Liver (tissue), 9 donors: ENCODE results near the gene TPGS1. TPM values are rescaled to one million over a fixed set of nuclear protein-coding genes. Genes with fewer than 3 reads are reported as not detected.

Experiments
- DNase-seq: peaks from one replicate; pipeline ENCODE4 v3.0.0-alpha.2; 2017; ENCODE audit warnings: low spot score
- H3K27ac ChIP-seq, 2 donors: one replicate each; pipeline ENCODE4 v1.7.0; 2013; ENCODE audit warnings: inconsistent platforms in 2 of 2, low read length in 2 of 2, control low read depth in 1 of 2, low read depth in 1 of 2, mild to moderate bottlenecking in 1 of 2
- H3K27me3 ChIP-seq, 4 donors: one replicate each; pipeline versions ENCODE4 v1.6.1 to v1.7.0; 2013; ENCODE audit warnings: low read length in 3 of 4, inconsistent platforms in 1 of 4, mild to moderate bottlenecking in 1 of 4, moderate library complexity in 1 of 4; ENCODE audit not compliant: control insufficient read depth in 4 of 4, insufficient read depth in 4 of 4
- H3K36me3 ChIP-seq, 4 donors: one replicate each; pipeline versions ENCODE4 v1.6.1 to v1.7.0; 2013; ENCODE audit warnings: low read length in 3 of 4, mild to moderate bottlenecking in 3 of 4, low read depth in 1 of 4, moderate library complexity in 1 of 4; ENCODE audit not compliant: control insufficient read depth in 4 of 4, insufficient read depth in 3 of 4
- H3K4me1 ChIP-seq, 4 donors: one replicate each; pipeline versions ENCODE4 v1.6.1 to v1.7.0; 2013; ENCODE audit warnings: low read length in 3 of 4, mild to moderate bottlenecking in 3 of 4, moderate library complexity in 1 of 4; ENCODE audit not compliant: control insufficient read depth in 4 of 4, insufficient read depth in 4 of 4
- H3K4me3 ChIP-seq, 3 donors: one replicate each; pipeline versions ENCODE4 v1.6.1 to v1.7.0; 2013; ENCODE audit warnings: low read length in 3 of 3, control low read depth in 1 of 3, low read depth in 1 of 3, mild to moderate bottlenecking in 1 of 3
- H3K9ac ChIP-seq, 2 donors: one replicate each; pipeline ENCODE4 v1.7.0; 2013; ENCODE audit warnings: low read length in 2 of 2, mild to moderate bottlenecking in 2 of 2, moderate library complexity in 2 of 2, control low read depth in 1 of 2, low read depth in 1 of 2
- H3K9me3 ChIP-seq, 4 donors: one replicate each; pipeline versions ENCODE4 v1.6.1 to v1.7.0; 2013; ENCODE audit warnings: low read length in 3 of 4; ENCODE audit not compliant: control insufficient read depth in 4 of 4
- EGR1 ChIP-seq, 2 donors: IDR thresholded peaks; 2 replicates each; pipeline ENCODE4 v1.6.1; 2016 to 2018; ENCODE audit warnings: antibody characterized with exemption in 2 of 2, low read depth in 2 of 2
- FOXA1 ChIP-seq: IDR thresholded peaks from 2 replicates; pipeline ENCODE4 v1.6.1; 2016; ENCODE audit warnings: antibody characterized with exemption
- FOXA2 ChIP-seq: IDR thresholded peaks from 2 replicates; pipeline ENCODE4 v1.6.1; 2016; ENCODE audit warnings: antibody characterized with exemption
- HNF4A ChIP-seq, 2 donors: conservative IDR thresholded peaks; 2 replicates each; pipeline ENCODE4 v1.6.1; 2016; ENCODE audit warnings: antibody characterized with exemption in 2 of 2, mild to moderate bottlenecking in 2 of 2
- HNF4G ChIP-seq: IDR thresholded peaks from 2 replicates; pipeline ENCODE4 v1.6.1; 2016; ENCODE audit warnings: antibody characterized with exemption
- JUND ChIP-seq, 2 donors: IDR thresholded peaks; 2 replicates each; pipeline ENCODE4 v1.6.1; 2016; ENCODE audit warnings: antibody characterized with exemption in 2 of 2
- NR2F2 ChIP-seq: IDR thresholded peaks from 2 replicates; pipeline ENCODE4 v1.6.1; 2016; ENCODE audit warnings: antibody characterized with exemption
- RAD21 ChIP-seq, 2 donors: IDR thresholded peaks; 2 replicates each; pipeline ENCODE4 v1.6.1; 2016; ENCODE audit warnings: antibody characterized with exemption in 2 of 2, mild to moderate bottlenecking in 2 of 2
- RXRA ChIP-seq, 2 donors: IDR thresholded peaks; 2 replicates each; pipeline ENCODE4 v1.6.1; 2017 to 2018; ENCODE audit warnings: antibody characterized with exemption in 2 of 2, mild to moderate bottlenecking in 1 of 2
- SP1 ChIP-seq: IDR thresholded peaks from 2 replicates; pipeline ENCODE4 v1.6.1; 2018; ENCODE audit warnings: antibody characterized with exemption, mild to moderate bottlenecking
- YY1 ChIP-seq: IDR thresholded peaks from 2 replicates; pipeline ENCODE4 v1.6.1; 2016; ENCODE audit warnings: antibody characterized with exemption, mild to moderate bottlenecking
- WGBS: extraction: QIAGEN DNeasy Blood & Tissue Kit; methylation state at CpG from one replicate; pipeline ENCODE4 v1.1.7; 2013; 5-methylcytosine and 5-hydroxymethylcytosine counted together
- polyA plus RNA-seq, 2 donors: library from polyadenylated mRNA; stranded (reverse) in 1 of 2; unstranded in 1 of 2; fragments of 200-250 nt in 1 of 2; fragments of >200 nt in 1 of 2; fragmentation: Nextera tagmentation in 1 of 2; extraction: Ambion mirVana in 1 of 2; gene quantifications; one replicate each; pipeline versions ENCODE4 v1.2.1 to v1.2.3, GENCODE V29; 2013 to 2015
- total RNA-seq, 2 donors: library from RNA; depleted of rRNA; stranded (reverse); fragments of >200 nt; gene quantifications; one replicate each; pipeline ENCODE4 v1.2.3, GENCODE V29; 2014
- TF ChIP-seq, protein P1 (sequence below): IDR thresholded peaks from 2 replicates; pipeline ENCODE4 v1.6.1; 2016; ENCODE audit warnings: antibody characterized with exemption
- TF ChIP-seq, protein P2 (sequence below): IDR thresholded peaks from 2 replicates; pipeline ENCODE4 v1.6.1; 2016; ENCODE audit warnings: antibody characterized with exemption
- TF ChIP-seq, protein P3 (sequence below): IDR thresholded peaks from 2 replicates; pipeline ENCODE4 v1.6.1; 2016; ENCODE audit warnings: antibody characterized with exemption
- TF ChIP-seq, protein P4 (sequence below): fragments of 150-350 bp; IDR thresholded peaks from 2 replicates; pipeline ENCODE4 v1.5.1; 2017; ENCODE audit warnings: improper control_type of control experiment, low read depth, low read length; ENCODE audit not compliant: missing input control
- donor health status: healthy.
- donor health status: healthy.
- donor health status: healthy.
- donor health status: healthy.
- donor health status: healthy.

TPGS1 gene
- total and polyA plus RNA-seq, 4 donors = 1.7 to 15.5 (median 14.7) TPM

DNA sequence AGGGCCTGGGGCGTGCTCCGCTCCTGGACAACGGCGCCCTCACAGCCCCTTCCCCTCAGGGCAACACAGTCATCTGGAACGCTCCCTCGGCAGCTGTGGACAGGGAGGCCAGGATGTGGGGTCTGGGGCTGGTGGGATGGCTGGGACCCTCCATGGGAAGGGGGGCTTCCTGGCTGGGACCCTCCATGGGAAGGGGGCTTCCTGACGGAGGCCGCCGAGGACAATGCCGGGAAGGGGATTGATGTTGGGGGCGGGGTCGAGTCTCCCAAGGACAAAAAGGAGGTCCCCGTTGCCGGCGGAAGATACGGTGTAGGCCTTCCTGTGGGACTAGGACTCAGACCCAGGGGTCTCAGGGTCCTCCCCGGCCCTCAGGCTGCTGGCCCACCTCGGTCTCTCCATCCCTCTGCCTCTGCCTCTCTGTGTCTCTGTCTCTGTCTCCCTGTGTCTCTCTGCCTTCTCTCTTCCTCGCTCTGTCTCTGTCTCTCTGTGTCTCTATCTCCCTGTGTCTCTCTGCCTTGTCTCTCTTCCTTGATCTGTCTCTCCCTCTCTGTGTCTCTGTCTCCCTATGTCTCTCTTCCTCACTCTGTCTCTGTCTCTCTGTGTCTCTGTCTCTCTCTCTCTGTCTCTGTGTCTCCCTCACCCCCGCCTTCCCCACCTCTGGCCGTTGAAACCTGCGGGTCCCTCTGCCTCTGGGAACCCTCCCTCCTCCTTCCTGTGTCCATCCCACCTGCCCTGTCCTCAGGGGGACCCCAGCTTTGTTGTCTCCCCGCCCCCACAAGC is 13.7 kb upstream of the TPGS1 start:
- H3K9ac ChIP-seq = no peak overlapping the region
- H3K4me1 ChIP-seq = peaks cover 0 to 15% (median 6%) of the 10 kb centered on the region in 4 donors
- H3K27me3 ChIP-seq = peaks cover 0 to 4% (median 0%) of the 10 kb centered on the region in 4 donors
- no peaks in the 10 kb centered on the region for H3K9me3 ChIP-seq
- H3K27ac ChIP-seq = no peak overlapping the region
- WGBS = 69% methylated on average over 23 of the region's 23 CpGs
- DNase-seq = no peak
- TF ChIP-seq, protein P1, sequence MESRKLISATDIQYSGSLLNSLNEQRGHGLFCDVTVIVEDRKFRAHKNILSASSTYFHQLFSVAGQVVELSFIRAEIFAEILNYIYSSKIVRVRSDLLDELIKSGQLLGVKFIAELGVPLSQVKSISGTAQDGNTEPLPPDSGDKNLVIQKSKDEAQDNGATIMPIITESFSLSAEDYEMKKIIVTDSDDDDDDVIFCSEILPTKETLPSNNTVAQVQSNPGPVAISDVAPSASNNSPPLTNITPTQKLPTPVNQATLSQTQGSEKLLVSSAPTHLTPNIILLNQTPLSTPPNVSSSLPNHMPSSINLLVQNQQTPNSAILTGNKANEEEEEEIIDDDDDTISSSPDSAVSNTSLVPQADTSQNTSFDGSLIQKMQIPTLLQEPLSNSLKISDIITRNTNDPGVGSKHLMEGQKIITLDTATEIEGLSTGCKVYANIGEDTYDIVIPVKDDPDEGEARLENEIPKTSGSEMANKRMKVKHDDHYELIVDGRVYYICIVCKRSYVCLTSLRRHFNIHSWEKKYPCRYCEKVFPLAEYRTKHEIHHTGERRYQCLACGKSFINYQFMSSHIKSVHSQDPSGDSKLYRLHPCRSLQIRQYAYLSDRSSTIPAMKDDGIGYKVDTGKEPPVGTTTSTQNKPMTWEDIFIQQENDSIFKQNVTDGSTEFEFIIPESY = no peak
- TF ChIP-seq HNF4A (conservative IDR thresholded peaks at IDR 0.05) (no peak), FOXA1 (no peak), RAD21 (IDR thresholded peaks at IDR 0.05) (no peak), SP1 (no peak), YY1 (no peak), EGR1 (IDR thresholded peaks at IDR 0.05; ENCODE audit: low read depth in 2 of 2) (no peak), HNF4G (no peak), JUND (IDR thresholded peaks at IDR 0.05) (no peak), FOXA2 (no peak), RXRA (IDR thresholded peaks at IDR 0.05) (no peak)
- TF ChIP-seq, protein P2, sequence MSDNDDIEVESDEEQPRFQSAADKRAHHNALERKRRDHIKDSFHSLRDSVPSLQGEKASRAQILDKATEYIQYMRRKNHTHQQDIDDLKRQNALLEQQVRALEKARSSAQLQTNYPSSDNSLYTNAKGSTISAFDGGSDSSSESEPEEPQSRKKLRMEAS = no peak
- H3K36me3 ChIP-seq = no peaks in the 10 kb centered on the region
- H3K4me3 ChIP-seq = no peak overlapping the region

DNA sequence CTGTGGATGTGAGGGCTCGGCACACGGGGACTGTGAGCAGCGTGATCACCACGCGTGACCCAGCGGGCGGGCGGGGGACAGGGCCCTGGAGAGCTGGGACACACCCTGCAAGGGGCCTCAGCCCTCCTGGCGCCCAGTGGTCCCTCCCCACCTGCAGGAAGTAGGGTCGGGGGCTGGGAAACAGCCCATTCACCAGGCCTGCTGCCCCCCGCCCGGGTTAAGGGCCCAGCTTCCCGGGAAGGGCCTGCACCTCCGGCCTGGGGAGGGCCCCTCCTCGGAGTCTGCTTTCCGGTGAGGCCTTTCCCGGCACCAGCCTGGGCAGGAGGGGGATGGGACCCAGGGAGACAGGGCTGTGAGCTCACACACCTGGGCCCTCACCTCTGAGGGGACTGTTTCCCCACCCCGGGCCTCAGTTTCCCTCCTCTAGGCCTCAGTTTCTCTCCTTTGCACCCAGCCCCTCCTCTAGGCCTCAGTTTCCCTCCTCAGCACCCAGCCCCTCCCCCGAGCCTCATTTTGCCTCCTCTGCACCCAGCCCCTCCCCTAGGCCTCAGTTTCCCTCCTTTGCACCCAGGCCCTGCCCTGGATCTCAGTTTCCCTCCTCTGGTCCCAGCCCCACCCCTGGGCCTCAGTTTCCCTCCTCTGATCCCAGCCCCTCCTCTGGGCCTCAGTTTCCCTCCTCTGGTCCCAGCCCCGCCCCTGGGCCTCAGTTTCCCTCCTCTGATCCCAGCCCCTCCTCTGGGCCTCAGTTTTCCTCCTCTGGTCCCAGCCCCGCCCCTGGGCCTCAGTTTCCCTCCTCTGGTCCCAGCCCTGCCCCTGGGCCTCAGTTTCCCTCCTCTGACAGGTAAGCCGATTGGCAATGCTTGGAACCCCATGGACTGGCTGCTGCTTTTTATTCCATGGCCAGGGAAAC is 12.9 kb upstream of the TPGS1 start:
- Histone ChIP-seq H3K9me3 (no peaks in the 10 kb centered on the region), H3K9ac (no peak overlapping the region), H3K27me3 (peaks cover 0 to 5% (median 0%) of the 10 kb centered on the region in 4 donors), H3K36me3 (no peaks in the 10 kb centered on the region), H3K4me3 (no peak overlapping the region), H3K4me1 (peaks cover 0 to 13% (median 5%) of the 10 kb centered on the region in 4 donors), H3K27ac (no peak overlapping the region)
- TF ChIP-seq NR2F2 (peak; percentile 28), YY1 (no peak)
- 50% methylated on average over 22 of the region's 22 CpGs for WGBS
- no peak for DNase-seq

DNA sequence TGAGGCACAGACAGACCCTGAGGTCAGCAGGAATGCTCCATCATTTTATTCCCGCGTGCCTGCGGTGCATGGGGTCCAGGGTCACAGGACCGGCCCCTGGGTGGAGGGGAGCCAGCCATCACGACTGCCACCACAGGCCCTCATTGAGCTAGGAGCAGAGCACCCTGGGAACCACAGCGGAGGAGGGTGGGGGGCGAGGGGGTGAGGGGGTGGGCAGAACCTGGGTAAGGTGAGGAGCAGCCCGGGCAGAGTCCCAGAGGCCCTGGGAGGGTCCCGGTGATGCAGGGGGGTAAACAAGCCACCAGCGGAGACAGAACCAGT is 12.3 kb upstream of the TPGS1 start:
- WGBS = 58% methylated on average over 10 of the region's 10 CpGs
- TF ChIP-seq EGR1 (IDR thresholded peaks at IDR 0.05; ENCODE audit: low read depth in 2 of 2) (no peak), SP1 (no peak), HNF4A (conservative IDR thresholded peaks at IDR 0.05) (no peak), RXRA (IDR thresholded peaks at IDR 0.05) (no peak), FOXA1 (no peak), YY1 (no peak), FOXA2 (no peak)
- TF ChIP-seq, protein P1 = no peak
- TF ChIP-seq, protein P3, sequence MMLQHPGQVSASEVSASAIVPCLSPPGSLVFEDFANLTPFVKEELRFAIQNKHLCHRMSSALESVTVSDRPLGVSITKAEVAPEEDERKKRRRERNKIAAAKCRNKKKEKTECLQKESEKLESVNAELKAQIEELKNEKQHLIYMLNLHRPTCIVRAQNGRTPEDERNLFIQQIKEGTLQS = no peak
- TF ChIP-seq, protein P4, sequence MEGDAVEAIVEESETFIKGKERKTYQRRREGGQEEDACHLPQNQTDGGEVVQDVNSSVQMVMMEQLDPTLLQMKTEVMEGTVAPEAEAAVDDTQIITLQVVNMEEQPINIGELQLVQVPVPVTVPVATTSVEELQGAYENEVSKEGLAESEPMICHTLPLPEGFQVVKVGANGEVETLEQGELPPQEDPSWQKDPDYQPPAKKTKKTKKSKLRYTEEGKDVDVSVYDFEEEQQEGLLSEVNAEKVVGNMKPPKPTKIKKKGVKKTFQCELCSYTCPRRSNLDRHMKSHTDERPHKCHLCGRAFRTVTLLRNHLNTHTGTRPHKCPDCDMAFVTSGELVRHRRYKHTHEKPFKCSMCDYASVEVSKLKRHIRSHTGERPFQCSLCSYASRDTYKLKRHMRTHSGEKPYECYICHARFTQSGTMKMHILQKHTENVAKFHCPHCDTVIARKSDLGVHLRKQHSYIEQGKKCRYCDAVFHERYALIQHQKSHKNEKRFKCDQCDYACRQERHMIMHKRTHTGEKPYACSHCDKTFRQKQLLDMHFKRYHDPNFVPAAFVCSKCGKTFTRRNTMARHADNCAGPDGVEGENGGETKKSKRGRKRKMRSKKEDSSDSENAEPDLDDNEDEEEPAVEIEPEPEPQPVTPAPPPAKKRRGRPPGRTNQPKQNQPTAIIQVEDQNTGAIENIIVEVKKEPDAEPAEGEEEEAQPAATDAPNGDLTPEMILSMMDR = no peak
- no peak overlapping the region for H3K4me3 ChIP-seq
- no peak overlapping the region for H3K9ac ChIP-seq
- H3K27me3 ChIP-seq = peaks cover 0 to 5% (median 0%) of the 10 kb centered on the region in 4 donors
- H3K27ac ChIP-seq = no peak overlapping the region
- DNase-seq = no peak
- no peaks in the 10 kb centered on the region for H3K9me3 ChIP-seq
- no peaks in the 10 kb centered on the region for H3K36me3 ChIP-seq
- H3K4me1 ChIP-seq = peaks cover 0 to 7% (median 4%) of the 10 kb centered on the region in 4 donors
